Measurements from ENCODE around the gene ACAD11. TPM values are rescaled to one million over a fixed set of nuclear protein-coding genes. Genes with fewer than 3 reads are reported as not detected.

ACAD11 gene
- polyA plus RNA-seq (ENCODE audit: insufficient read length), result 58.7 TPM
- long read RNA-seq, donor 1, full-length matches to known transcripts, result 5 of 12 reads
- long read RNA-seq, donor 1, partial matches to known transcripts, result 7 of 12 reads
- long read RNA-seq, donor 1, other reads (novel, unspliced or antisense), result 0 of 12 reads
- long read RNA-seq, donor 2, full-length matches to known transcripts, result 3 of 3 reads
- long read RNA-seq, donor 2, partial matches to known transcripts, result 0 of 3 reads
- long read RNA-seq, donor 2, other reads (novel, unspliced or antisense), result 0 of 3 reads
- long read RNA-seq, donor 3, full-length matches to known transcripts, result 3 of 3 reads
- long read RNA-seq, donor 3, partial matches to known transcripts, result 0 of 3 reads
- long read RNA-seq, donor 3, other reads (novel, unspliced or antisense), result 0 of 3 reads
- long read RNA-seq, donor 4, partial matches to known transcripts, result 0 of 1 reads
- long read RNA-seq, donor 4, other reads (novel, unspliced or antisense), result 0 of 1 reads
- long read RNA-seq, donor 5, full-length matches to known transcripts, result 5 of 18 reads
- long read RNA-seq, donor 5, partial matches to known transcripts, result 13 of 18 reads
- long read RNA-seq, donor 5, other reads (novel, unspliced or antisense), result 0 of 18 reads
- long read RNA-seq, donor 6, full-length matches to known transcripts, result 4 of 4 reads
- long read RNA-seq, donor 6, partial matches to known transcripts, result 0 of 4 reads
- long read RNA-seq, donor 6, other reads (novel, unspliced or antisense), result 0 of 4 reads
- long read RNA-seq, donor 7, full-length matches to known transcripts, result 4 of 4 reads
- long read RNA-seq, donor 7, partial matches to known transcripts, result 0 of 4 reads
- long read RNA-seq, donor 7, other reads (novel, unspliced or antisense), result 0 of 4 reads
- long read RNA-seq, donor 8, full-length matches to known transcripts, result 3 of 3 reads
- long read RNA-seq, donor 8, partial matches to known transcripts, result 0 of 3 reads
- long read RNA-seq, donor 8, other reads (novel, unspliced or antisense), result 0 of 3 reads

GRCh38 chr3:132659365-132660051 is at the start of gene ACAD11:
Gene ACAD11, minus strand, starts transcription at chr3:132659809. Its CDS starts 58 bp downstream, at chr3:132659751.
- DNase-seq, result peak; percentile 73

DNA sequence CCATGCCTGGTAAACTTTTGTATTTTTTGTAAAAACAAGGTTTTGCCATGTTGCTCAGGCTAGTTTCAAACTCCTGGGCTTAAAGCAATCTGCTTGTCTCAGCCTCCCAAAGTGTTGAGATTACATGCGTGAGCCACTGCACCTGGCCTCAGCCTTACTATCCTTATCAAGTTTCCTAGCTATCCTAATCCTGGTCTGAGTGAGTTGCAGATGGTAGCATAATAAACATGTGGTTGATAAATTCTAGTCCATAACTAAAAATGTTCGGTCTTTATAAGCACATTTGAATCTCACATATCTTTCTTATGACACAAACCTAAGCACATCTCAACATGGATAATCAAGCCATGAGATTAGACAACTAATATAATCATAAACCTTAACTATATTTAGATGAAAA is 44.1 kb upstream of the ACAD11 start:
- no peak for DNase-seq

DNA sequence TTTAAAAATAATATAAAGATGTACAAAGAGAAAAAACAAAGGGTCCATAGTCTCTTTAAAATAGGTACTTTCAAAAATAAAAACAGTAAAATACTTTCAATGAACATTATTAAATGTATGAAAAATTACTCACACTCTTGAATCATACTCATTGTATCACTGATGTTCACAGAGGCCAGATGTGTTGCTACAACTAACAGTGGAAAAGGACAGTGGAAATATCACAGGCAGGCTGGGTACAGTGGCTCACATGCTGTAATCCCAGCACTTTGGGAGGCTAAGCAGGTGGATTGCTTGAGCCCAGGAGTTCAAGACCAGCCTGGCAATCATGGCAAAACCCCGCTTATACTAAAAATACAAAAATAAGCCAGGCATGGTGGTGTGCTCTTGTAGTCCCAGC is 35.8 kb upstream of the ACAD11 start:
- DNase-seq, result no peak

DNA sequence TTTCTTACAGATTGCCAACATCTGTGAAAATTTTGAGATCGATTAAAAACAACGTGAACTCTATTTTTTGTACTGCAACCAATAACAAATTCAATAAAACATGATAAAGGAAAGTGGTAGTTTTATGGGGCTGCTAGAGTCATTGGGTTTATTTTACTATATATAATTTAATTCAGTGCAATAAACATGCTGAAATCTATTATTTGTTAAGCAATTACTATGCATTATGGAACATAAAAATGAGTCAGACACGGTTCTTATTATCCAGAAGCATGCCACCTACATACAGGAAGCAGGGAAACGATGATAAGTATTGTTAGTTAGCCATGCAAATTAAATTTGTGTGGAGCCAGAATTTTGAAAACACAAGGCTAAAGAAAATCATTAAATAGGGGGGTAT is 35.4 kb upstream of the ACAD11 start:
- no peak for DNase-seq

GRCh38 chr3:132690040-132690439 is 30.4 kb upstream of the ACAD11 start:
- DNase-seq, result no peak

DNA sequence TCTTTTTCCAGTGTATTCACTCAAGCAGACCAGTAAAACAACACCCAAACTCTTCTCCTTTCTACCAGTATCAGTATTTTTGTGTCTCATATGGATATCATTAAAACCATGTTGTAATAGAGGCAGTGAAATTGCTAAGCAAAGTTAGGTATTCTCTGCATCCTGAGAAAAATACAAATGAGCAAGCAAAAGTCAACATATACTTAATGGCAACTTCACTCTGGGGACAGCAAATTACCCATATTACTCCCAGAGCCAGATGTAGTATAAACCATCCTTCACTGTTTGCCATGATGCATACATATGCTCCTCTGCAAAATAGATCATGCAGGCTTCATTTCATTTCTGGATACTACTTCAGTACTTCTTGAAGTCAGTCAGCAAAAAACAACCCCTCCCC is 22.6 kb upstream of the ACAD11 start:
- DNase-seq, result no peak

DNA sequence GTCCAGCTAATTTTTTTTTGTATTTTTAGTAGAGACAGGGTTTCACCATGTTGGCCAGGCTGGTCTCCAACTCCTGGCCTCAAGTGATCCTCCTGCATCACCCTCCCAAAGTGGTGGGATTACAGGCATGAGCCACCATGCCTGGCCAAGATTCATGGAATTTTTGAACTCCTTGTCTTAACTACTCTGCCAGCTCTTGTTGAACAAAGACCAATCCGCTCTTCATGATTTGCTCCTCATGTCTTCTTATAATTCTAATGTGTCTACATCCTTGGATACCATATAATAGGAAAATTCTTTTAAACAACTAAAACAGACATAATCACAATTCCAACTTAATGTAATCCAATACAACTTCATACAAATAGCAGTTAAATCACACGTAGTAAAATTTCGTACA is 21.8 kb upstream of the ACAD11 start:
- no peak for DNase-seq

GRCh38 chr3:132679911-132680310 is 20.3 kb upstream of the ACAD11 start:
- DNase-seq, result no peak

- no peak for DNase-seq
Measured at GRCh38 chr3:132675408-132675807, 15.8 kb upstream of the ACAD11 start.

DNA sequence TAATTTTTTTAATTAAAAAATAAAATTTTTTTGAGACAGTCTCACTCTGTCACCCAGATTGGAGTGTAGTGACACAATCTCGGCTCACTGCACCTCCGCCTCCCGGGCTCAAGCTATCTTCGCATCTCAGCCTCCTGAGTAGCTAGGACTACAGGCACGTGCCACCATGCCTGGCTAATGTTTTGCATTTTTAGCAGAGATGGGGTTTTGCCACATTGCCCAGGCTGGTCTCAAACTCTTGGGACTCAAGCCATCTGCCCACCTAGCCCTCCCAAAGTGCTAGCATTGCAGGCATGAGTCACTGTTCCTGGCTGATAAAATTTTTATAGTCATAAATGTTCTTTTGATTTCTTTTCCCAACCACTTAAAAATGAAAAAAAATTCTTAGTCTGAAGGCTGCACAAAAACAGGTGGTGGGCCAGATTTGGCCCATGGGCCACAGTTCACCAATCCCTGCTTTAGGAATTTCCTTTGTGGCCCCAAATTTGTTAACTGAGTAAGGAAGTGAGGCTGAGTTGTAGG is 9.7 kb upstream of the ACAD11 start:
- no peak for DNase-seq

DNA sequence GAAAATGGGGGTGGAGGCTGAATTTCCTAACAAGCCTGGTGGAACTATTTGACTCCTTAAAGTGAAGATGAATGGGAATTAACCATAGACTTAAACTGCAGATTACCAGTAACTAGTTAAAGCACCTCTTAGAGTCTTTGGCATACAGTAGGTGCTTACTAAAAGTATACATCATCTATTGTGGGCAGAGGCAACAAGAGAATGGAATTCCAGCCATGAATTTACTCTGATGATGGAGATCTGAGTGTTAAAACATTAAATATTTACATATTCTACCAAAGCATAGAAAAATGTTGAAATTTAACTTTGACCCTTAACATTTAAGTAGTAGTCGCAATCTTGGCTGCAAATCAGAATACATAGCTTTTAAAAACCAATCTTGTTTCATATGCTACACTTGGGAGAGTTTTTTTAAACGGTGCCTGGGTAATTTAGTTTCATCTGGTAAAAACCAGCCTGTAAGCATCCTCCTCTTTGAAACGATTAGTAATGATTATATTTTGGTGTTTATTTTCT is 5.7 kb upstream of the ACAD11 start:
- DNase-seq, result no peak

GRCh38 chr3:132662212-132662611 is 2.6 kb upstream of the ACAD11 start:
- DNase-seq, result no peak

DNA sequence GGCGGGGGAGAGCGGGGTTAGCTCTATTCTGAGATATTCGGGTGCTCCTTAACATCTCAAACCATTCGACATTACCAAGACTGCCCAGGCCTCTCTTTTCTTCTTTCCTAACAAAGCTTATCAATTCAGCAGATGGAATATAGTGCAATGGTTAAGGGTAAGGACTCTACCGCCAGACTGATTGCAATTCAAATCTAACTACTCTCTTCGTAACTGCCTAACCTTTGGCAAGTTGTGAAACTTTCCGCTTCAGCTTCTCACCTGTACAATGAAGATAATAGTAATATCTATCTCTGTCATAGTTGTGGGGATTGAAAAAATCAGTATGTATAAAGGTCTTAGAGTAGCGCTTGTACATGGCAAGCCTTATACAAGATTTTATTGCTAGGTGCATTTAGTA is 1.5 kb upstream of the ACAD11 start:
- DNase-seq, result no peak

GRCh38 chr3:132660811-132661070 is 1.1 kb upstream of the ACAD11 start:
- peak; percentile 21 for DNase-seq

- DNase-seq, result peak; percentile 64
Measured at GRCh38 chr3:132660052-132660810, 622 bp upstream of the ACAD11 start, which contains the start of gene UBA5. Gene UBA5, plus strand, starts transcription at chr3:132660329. Its CDS starts 209 bp downstream, at chr3:132660538.

DNA sequence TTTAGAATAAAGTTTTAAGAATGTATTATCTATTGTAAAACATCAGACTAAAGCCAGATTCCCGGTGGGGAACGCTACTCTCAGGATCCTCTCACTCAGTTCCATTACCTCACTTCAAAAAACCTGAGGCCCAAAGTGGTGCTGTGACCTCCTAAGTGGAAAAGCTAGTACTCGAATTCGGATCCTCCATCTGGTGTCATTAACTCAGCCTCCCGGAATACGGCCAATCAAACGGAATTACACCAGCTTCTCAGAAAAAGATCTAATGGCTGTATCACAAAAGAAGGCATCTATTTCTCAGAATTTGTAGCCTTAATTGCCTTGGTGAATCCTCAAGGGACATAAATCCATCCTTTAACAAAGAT is 627 bp downstream of the ACAD11 start:
- peak; percentile 55 for DNase-seq

DNA sequence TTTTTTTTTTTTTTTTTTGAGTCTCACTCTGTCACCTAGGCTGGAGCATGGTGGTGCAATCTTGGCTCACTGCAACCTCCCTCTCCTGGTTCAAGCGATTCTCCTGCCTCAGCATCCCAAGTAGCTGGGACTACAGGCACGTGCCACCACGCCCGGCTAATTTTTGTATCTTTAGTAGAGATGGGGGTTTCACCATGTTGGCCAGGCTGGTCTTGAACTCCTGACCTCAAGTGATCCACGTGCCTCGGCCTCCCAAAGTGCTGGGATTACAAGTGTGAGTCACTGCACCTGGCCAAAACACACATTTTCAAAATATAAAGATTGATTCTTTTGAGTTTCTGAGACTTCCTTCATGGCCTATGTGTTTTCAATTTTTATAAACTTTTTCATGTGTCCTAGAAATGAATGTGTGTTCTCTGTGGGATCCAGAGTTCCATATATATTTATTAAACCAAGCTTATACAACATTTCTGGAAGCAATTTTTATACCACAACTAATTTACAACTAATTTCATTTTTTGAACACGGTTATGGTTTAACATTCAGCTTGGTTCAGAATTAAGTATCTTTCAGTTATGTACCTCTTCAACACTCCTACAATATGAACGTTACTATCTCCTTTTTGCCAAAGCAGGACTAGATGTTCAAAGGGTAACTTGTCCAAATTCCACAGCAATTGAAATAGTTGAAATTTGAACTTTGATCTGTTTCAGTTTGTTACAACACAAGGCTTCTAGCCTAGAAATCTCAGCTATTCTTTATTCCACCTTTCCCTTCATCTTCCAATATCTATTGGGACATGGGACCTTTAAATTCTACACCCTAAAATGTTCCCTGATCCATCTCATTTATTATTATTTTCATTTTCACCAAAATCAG is 1.5 kb downstream of the ACAD11 start:
- DNase-seq, result no peak

DNA sequence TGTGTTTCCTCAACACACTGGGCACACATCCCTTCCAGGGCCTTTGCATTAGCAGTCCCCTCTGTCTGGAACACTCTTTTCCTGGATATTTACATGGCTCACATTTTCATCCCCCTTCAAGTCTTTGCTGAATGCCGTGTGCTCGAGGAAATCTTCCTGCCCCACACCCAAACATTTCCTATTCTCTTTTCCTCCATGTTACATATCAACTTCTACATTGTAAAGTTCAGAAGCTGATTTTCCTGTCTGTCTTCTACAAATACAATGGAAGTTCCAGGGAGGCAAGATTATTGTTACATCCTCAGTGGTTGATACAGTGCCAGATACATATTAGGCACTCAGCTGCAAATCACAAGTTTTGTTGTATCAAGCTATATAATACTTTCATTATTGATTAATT is 4.1 kb downstream of the ACAD11 start:
- DNase-seq, result no peak

- no peak for DNase-seq
Measured at GRCh38 chr3:132654721-132655120, 4.9 kb downstream of the ACAD11 start.

- no peak for DNase-seq
Measured at GRCh38 chr3:132654190-132654589, 5.4 kb downstream of the ACAD11 start.

All from left kidney (tissue), 8 donors.